ENCODE results near the gene ZNF264.
"Not testable (repeated sequence)": the region's sequence is repeated elsewhere in the genome, so short reads cannot be mapped to it uniquely, and the experiment has no call there.

GRCh38 chr19:57197874-57198273 is 6.6 kb downstream of the ZNF264 start:
- TF ChIP-seq CTCF (conservative IDR thresholded peaks at IDR 0.05; ENCODE audit: low read length); EZH2phosphoT487 (IDR thresholded peaks at IDR 0.05; ENCODE audit: borderline replicate concordance, low read depth, low read length): not testable (repeated sequence)
